Measurements from ENCODE around the gene ORC5.

GRCh38 chr7:104133238-104133637 lies 74.6 kb downstream of the ORC5 start:
- no peak for TF ChIP-seq CTCF (IDR thresholded peaks at IDR 0.05; ENCODE audit: low read depth, low read length)
- no peak for TF ChIP-seq EZH2phosphoT487 (IDR thresholded peaks at IDR 0.05; ENCODE audit: low read depth)

Data from OCI-LY3 (cell line).